Measurements from ENCODE around the gene LMNA. TPM values are rescaled to one million over a fixed set of nuclear protein-coding genes. Genes with fewer than 3 reads are reported as not detected.

The LMNA gene
- total RNA-seq, 2 experiments from 2014 or later = 6.5 to 14.3 TPM

- TF ChIP-seq CTCF (conservative IDR thresholded peaks at IDR 0.05; ENCODE audit: low read length) (no peak), EZH2phosphoT487 (IDR thresholded peaks at IDR 0.05; ENCODE audit: borderline replicate concordance, low read depth, low read length) (no peak)
- no peak for DNase-seq (ENCODE audit: low spot score)
- Histone ChIP-seq H3K4me3 (ENCODE audit: low read depth, low read length, poor library complexity, severe bottlenecking) (no peak overlapping the region), H3K4me1 (ENCODE audit: insufficient read depth, low read length, poor library complexity, severe bottlenecking) (peaks cover 15% of the 10 kb centered on the region), H3K79me2 (ENCODE audit: insufficient read depth, low read depth, low read length) (no peaks in the 10 kb centered on the region), H2AFZ (ENCODE audit: low read length) (no peak overlapping the region), H3K27ac (ENCODE audit: low read depth, low read length, poor library complexity, severe bottlenecking) (no peak overlapping the region), H3K36me3 (ENCODE audit: insufficient read depth, low read length) (no peaks in the 10 kb centered on the region), H4K20me1 (ENCODE audit: insufficient read depth, low read length) (no peaks in the 10 kb centered on the region), H3K9me3 (ENCODE audit: low read length) (no peaks in the 10 kb centered on the region), H3K9me2 (ENCODE audit: insufficient read depth, low read length) (no peaks in the 10 kb centered on the region), H3K4me2 (ENCODE audit: low read length) (no peak overlapping the region)
- intact Hi-C loops (cut with micrococcal nuclease; ENCODE audit: unreplicated experiment) = no loop called here
- CTCF ChIA-PET (ENCODE audit: unreplicated experiment) = interaction anchor here (1.0 to 1.5 kb wide), 2 partner anchors 24 to 28 kb away, joined by 3 read pairs; no protein-coding TSS in a partner anchor
- BruUV-seq (replicated peaks) = no TSS peak
- POLR2A ChIA-PET = interaction anchor here (0.8 kb wide), 1 partner anchor 111 kb away, joined by 11 read pairs; the partner anchor contains the start of gene PMF1
Measured at GRCh38 chr1:156101880-156102279, 12.6 kb upstream of the LMNA start.

GRCh38 chr1:156102633-156103511 is 11.6 kb upstream of the LMNA start:
- H2AFZ ChIP-seq (ENCODE audit: low read length) = no peak overlapping the region
- no peaks in the 10 kb centered on the region for H3K36me3 ChIP-seq (ENCODE audit: insufficient read depth, low read length)
- peaks cover 11% of the 10 kb centered on the region for H3K4me1 ChIP-seq (ENCODE audit: insufficient read depth, low read length, poor library complexity, severe bottlenecking)
- no peak overlapping the region for H3K4me3 ChIP-seq (ENCODE audit: low read depth, low read length, poor library complexity, severe bottlenecking)
- ChIA-PET POLR2A (no interaction called here), CTCF (ENCODE audit: unreplicated experiment) (interaction anchor here (1.0 to 1.5 kb wide), 2 partner anchors 23 to 27 kb away, joined by 3 read pairs; no protein-coding TSS in a partner anchor)
- H3K4me2 ChIP-seq (ENCODE audit: low read length) = no peak overlapping the region
- no peaks in the 10 kb centered on the region for H3K9me2 ChIP-seq (ENCODE audit: insufficient read depth, low read length)
- TF ChIP-seq EZH2phosphoT487 (IDR thresholded peaks at IDR 0.05; ENCODE audit: borderline replicate concordance, low read depth, low read length) (no peak), CTCF (conservative IDR thresholded peaks at IDR 0.05; ENCODE audit: low read length) (no peak)
- DNase-seq (ENCODE audit: low spot score) = no peak
- no TSS peak for BruUV-seq (replicated peaks)
- no peak overlapping the region for H3K27ac ChIP-seq (ENCODE audit: low read depth, low read length, poor library complexity, severe bottlenecking)
- intact Hi-C loops (cut with micrococcal nuclease; ENCODE audit: unreplicated experiment) = no loop called here
- no peaks in the 10 kb centered on the region for H3K79me2 ChIP-seq (ENCODE audit: insufficient read depth, low read depth, low read length)
- no peaks in the 10 kb centered on the region for H4K20me1 ChIP-seq (ENCODE audit: insufficient read depth, low read length)
- no peaks in the 10 kb centered on the region for H3K9me3 ChIP-seq (ENCODE audit: low read length)

DNA sequence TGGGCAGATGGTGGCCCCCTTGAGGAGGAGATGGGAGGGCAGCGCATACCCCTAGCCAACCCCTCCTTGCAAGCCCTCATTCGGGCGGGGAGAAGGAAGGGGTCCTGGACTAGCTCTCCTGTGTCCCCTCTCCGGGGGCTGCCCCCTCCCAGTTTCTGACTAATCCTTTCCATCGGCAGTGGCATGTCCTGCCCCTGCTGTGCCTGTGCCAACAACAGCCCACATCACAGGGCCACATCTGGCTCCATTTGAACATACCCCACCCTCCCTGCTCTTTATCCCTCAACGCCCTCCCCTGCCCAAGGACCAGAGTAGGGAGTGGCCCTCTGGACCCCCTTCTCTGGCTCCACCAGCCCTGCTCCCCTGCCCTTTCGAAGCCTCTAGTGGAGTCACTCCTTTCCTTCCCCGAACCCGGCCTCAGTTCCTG is 11.0 kb upstream of the LMNA start:
- Histone ChIP-seq H3K36me3 (ENCODE audit: insufficient read depth, low read length) (no peaks in the 10 kb centered on the region), H3K79me2 (ENCODE audit: insufficient read depth, low read depth, low read length) (no peaks in the 10 kb centered on the region), H3K4me2 (ENCODE audit: low read length) (no peak overlapping the region), H2AFZ (ENCODE audit: low read length) (no peak overlapping the region), H3K4me3 (ENCODE audit: low read depth, low read length, poor library complexity, severe bottlenecking) (no peak overlapping the region), H3K4me1 (ENCODE audit: insufficient read depth, low read length, poor library complexity, severe bottlenecking) (peaks cover 11% of the 10 kb centered on the region), H3K27ac (ENCODE audit: low read depth, low read length, poor library complexity, severe bottlenecking) (no peak overlapping the region), H3K9me3 (ENCODE audit: low read length) (no peaks in the 10 kb centered on the region), H3K9me2 (ENCODE audit: insufficient read depth, low read length) (no peaks in the 10 kb centered on the region), H4K20me1 (ENCODE audit: insufficient read depth, low read length) (no peaks in the 10 kb centered on the region)
- CTCF ChIA-PET (ENCODE audit: unreplicated experiment) = interaction anchor here (1.5 to 1.7 kb wide), 2 partner anchors 25 to 27 kb away, joined by 3 read pairs; no protein-coding TSS in a partner anchor
- no TSS peak for BruUV-seq (replicated peaks)
- intact Hi-C loops (cut with micrococcal nuclease; ENCODE audit: unreplicated experiment) = no loop called here
- no peak for DNase-seq (ENCODE audit: low spot score)
- POLR2A ChIA-PET = no interaction called here
- no peak for TF ChIP-seq CTCF (conservative IDR thresholded peaks at IDR 0.05; ENCODE audit: low read length)
- no peak for TF ChIP-seq EZH2phosphoT487 (IDR thresholded peaks at IDR 0.05; ENCODE audit: borderline replicate concordance, low read depth, low read length)

All from OCI-LY7 (cell line).